Right atrium auricular region (tissue), 2 donors: Measurements from ENCODE around the gene SLC20A1. TPM values are rescaled to one million over a fixed set of nuclear protein-coding genes. Genes with fewer than 3 reads are reported as not detected.

Source experiments
- DNase-seq: peaks from one replicate; pipeline ENCODE4 v3.0.0-alpha.2; 2019; ENCODE audit warnings: low spot score
- H3K27ac ChIP-seq, 2 donors: fragments of 200-600 bp; sonication (generic); 1 replicate in 1 of 2; 2 replicates in 1 of 2; pipeline ENCODE4 v1.5.1; 2016 to 2019
- H3K27me3 ChIP-seq, 2 donors: fragments of 200-600 bp; sonication (generic); one replicate each; pipeline versions ENCODE4 v1.5.1 to v1.6.0; 2017 to 2019
- H3K36me3 ChIP-seq: fragments of 200-600 bp; sonication (generic); one replicate; pipeline ENCODE4 v1.5.1; 2016
- H3K4me1 ChIP-seq, 2 donors: fragments of 200-600 bp; sonication (generic); one replicate each; pipeline versions ENCODE4 v1.5.1 to v1.6.0; 2017 to 2019
- H3K4me3 ChIP-seq, 2 donors: fragments of 200-600 bp; sonication (generic); 1 replicate in 1 of 2; 2 replicates in 1 of 2; pipeline ENCODE4 v1.5.1; 2017 to 2019; ENCODE audit warnings: mild to moderate bottlenecking in 1 of 2, moderate library complexity in 1 of 2
- H3K9me3 ChIP-seq, 2 donors: fragments of 200-600 bp; sonication (generic); one replicate each; pipeline ENCODE4 v1.5.1; 2019
- total RNA-seq, 2 donors: library from RNA; depleted of rRNA; stranded (reverse); fragments of >200 nt; gene quantifications; one replicate each; pipeline ENCODE4 v1.1.0, GENCODE V29; 2016
- TF ChIP-seq, protein P1 (sequence below), 2 donors: fragments of 200-600 bp; sonication (generic); IDR thresholded peaks; one replicate each; pipeline ENCODE4 v1.5.1; 2019; ENCODE audit warnings: antibody characterized with exemption in 2 of 2

Gene SLC20A1
- total RNA-seq, 2 donors from 2014 or later: 16.8 to 19.7 TPM

DNA sequence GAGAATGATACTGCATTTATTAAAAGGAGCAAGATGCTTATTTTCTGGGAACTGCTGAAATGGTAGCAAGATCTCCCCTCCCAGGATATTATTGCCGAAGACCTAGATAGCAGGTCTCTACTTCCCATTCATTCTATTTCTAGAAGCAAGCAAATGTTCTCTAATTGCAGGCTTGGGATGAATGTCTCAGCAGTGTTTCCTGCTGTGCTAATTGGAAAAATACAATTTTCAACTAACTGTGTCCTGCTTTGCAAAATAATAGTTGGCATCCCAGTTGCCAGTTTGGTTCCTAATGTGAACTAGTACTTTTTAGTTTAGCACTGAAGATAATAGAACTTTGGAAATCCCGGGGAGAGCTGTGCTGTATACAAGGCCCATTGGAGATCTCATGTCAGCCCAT, 26.1 kb downstream of the SLC20A1 start:
- Histone ChIP-seq H3K4me1 (no peaks in the 10 kb centered on the region), H3K9me3 (no peaks in the 10 kb centered on the region), H3K36me3 (no peaks in the 10 kb centered on the region), H3K27ac (no peak overlapping the region), H3K27me3 (no peaks in the 10 kb centered on the region), H3K4me3 (no peak overlapping the region)
- TF ChIP-seq, protein P1, sequence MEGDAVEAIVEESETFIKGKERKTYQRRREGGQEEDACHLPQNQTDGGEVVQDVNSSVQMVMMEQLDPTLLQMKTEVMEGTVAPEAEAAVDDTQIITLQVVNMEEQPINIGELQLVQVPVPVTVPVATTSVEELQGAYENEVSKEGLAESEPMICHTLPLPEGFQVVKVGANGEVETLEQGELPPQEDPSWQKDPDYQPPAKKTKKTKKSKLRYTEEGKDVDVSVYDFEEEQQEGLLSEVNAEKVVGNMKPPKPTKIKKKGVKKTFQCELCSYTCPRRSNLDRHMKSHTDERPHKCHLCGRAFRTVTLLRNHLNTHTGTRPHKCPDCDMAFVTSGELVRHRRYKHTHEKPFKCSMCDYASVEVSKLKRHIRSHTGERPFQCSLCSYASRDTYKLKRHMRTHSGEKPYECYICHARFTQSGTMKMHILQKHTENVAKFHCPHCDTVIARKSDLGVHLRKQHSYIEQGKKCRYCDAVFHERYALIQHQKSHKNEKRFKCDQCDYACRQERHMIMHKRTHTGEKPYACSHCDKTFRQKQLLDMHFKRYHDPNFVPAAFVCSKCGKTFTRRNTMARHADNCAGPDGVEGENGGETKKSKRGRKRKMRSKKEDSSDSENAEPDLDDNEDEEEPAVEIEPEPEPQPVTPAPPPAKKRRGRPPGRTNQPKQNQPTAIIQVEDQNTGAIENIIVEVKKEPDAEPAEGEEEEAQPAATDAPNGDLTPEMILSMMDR (IDR thresholded peaks at IDR 0.05): no peak
- DNase-seq: no peak

DNA sequence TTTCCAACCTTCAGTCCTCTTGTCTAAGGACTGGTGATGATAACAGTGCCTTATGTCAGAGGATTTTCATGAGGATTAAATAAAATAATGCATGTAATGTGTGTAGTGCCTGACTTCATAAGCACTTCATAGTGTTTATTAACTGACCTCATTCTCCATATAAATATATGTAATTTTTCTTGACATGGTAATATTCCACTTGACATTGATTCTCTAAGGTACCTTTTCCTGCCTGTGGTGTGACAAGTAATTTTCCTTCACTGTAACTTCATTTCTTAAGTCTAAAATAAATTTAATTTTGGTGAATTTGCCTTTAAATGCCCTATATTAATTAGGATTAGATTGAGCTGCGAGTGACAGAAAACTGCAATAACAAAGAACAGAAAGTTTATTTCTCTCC, 27.3 kb downstream of the SLC20A1 start:
- H3K4me1 ChIP-seq: no peaks in the 10 kb centered on the region
- H3K27me3 ChIP-seq: no peaks in the 10 kb centered on the region
- no peaks in the 10 kb centered on the region for H3K9me3 ChIP-seq
- H3K4me3 ChIP-seq: no peak overlapping the region
- H3K27ac ChIP-seq: no peak overlapping the region
- DNase-seq: no peak
- H3K36me3 ChIP-seq: no peaks in the 10 kb centered on the region
- TF ChIP-seq, protein P1 (IDR thresholded peaks at IDR 0.05): no peak

DNA sequence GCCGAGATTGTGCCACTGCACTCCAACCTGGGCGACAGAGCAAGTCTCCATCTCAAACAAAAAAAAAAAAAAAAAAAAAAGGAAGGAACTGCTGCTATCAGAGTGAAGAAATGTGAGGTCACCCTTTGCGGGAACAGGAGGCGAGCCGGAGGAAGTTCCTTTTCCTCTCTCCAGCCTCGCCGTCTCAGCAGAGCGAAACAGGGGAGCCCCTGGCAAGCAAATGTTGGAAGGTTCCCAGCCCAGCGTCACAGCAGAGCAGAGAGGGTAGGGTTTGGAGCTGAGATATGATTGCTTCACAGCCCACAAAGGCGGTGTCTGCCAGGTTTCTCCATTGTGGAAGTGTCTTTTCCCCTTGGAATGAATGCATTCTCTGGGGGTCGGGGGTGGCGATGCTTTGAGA, 28.5 kb downstream of the SLC20A1 start:
- H3K36me3 ChIP-seq: no peaks in the 10 kb centered on the region
- H3K27ac ChIP-seq: no peak overlapping the region
- TF ChIP-seq, protein P1 (IDR thresholded peaks at IDR 0.05): no peak
- DNase-seq: peak; percentile 87
- H3K27me3 ChIP-seq: no peaks in the 10 kb centered on the region
- peaks cover 0 to 1% of the 10 kb centered on the region in 2 donors for H3K4me1 ChIP-seq
- no peak overlapping the region for H3K4me3 ChIP-seq
- H3K9me3 ChIP-seq: no peaks in the 10 kb centered on the region

- no peak overlapping the region for H3K27ac ChIP-seq
- TF ChIP-seq, protein P1 (IDR thresholded peaks at IDR 0.05): no peak
These were observed 33.7 kb downstream of the SLC20A1 start for GRCh38 chr2:112679484-112679883.

GRCh38 chr2:112680666-112681101, 34.9 kb downstream of the SLC20A1 start:
- H3K4me1 ChIP-seq: peaks cover 0 to 7% of the 10 kb centered on the region in 2 donors
- H3K27me3 ChIP-seq: no peaks in the 10 kb centered on the region
- H3K4me3 ChIP-seq: no peak overlapping the region
- no peak for DNase-seq
- H3K27ac ChIP-seq: no peak overlapping the region
- TF ChIP-seq, protein P1 (IDR thresholded peaks at IDR 0.05): no peak
- no peaks in the 10 kb centered on the region for H3K36me3 ChIP-seq
- no peaks in the 10 kb centered on the region for H3K9me3 ChIP-seq

More at GRCh38 chr2:112679484-112679883, 33.7 kb downstream of the SLC20A1 start:
- DNase-seq: no peak
- Histone ChIP-seq H3K4me1 (peaks cover 0 to 7% of the 10 kb centered on the region in 2 donors), H3K4me3 (no peak overlapping the region), H3K9me3 (no peaks in the 10 kb centered on the region), H3K36me3 (no peaks in the 10 kb centered on the region), H3K27me3 (no peaks in the 10 kb centered on the region)

DNA sequence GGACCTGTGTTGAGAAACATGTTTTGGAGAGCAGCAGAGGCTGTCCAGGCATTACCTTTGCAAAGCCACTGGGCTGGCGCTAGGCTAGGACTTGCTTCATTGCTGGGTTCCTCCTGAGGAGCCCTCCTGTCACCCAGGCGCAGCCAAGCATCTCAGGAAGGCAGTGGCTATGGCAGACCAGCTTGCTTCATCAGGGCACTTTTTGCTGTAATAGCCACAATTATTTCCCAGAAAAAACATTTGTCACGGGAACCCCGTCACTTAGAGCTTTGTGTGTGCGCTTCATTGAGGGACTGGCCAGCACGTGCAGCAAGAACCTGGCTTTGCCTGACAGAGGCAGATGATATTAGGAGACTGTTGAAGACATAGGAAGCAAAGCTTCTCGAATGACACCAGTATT, 36.4 kb downstream of the SLC20A1 start:
- Histone ChIP-seq H3K27me3 (no peaks in the 10 kb centered on the region), H3K9me3 (no peaks in the 10 kb centered on the region), H3K4me1 (peaks cover 0 to 7% of the 10 kb centered on the region in 2 donors), H3K36me3 (no peaks in the 10 kb centered on the region), H3K4me3 (no peak overlapping the region), H3K27ac (no peak overlapping the region)
- TF ChIP-seq, protein P1 (IDR thresholded peaks at IDR 0.05): no peak
- DNase-seq: no peak
